K562 (cell line): ENCODE data around the gene INPP5E. TPM values are rescaled to one million over a fixed set of nuclear protein-coding genes. Genes with fewer than 3 reads are reported as not detected.

Experiments
- NCOA6 ChIP-seq: fragments of 450-650 bp; IDR thresholded peaks from 2 replicates; pipeline ENCODE4 v1.6.1; 2017; ENCODE audit warnings: mild to moderate bottlenecking
- NFIC ChIP-seq: fragments of 450-650 bp; IDR thresholded peaks from 2 replicates; pipeline ENCODE4 v1.6.1; 2017; ENCODE audit warnings: mild to moderate bottlenecking, inconsistent platforms
- ZNF12 ChIP-seq: sonication (generic); formaldehyde crosslinking; IDR thresholded peaks from 2 replicates; pipeline ENCODE4 v1.4.0; 2020; ENCODE audit warnings: mild to moderate bottlenecking, missing genetic modification reagents
- ZNF384 ChIP-seq: IDR thresholded peaks from 2 replicates; pipeline ENCODE4 v1.6.1; 2012; ENCODE audit warnings: low read depth, low read length, improper control_type of control experiment
- polyA plus RNA-seq, 8 experiments: library from polyadenylated mRNA; depleted of rRNA in 4 of 8; stranded (reverse) in 5 of 8; unstranded in 3 of 8; fragments of >200 nt; fragmentation: Nextera tagmentation in 2 of 8; fragmentation: Illumina TruSeq in 1 of 8; extraction: Ambion mirVana in 2 of 8; extraction: Trizol in 1 of 8; gene quantifications; 2 replicates each; pipeline versions ENCODE4 v1.2.1 to v1.2.3, GENCODE V29; 2011 to 2014; ENCODE audit warnings: inconsistent platforms in 1 of 8, missing spikeins in 1 of 8
- total RNA-seq, 7 experiments: library from RNA; depleted of rRNA in 6 of 7; stranded (reverse); fragments of >200 nt in 6 of 7; fragmentation: Illumina TruSeq in 2 of 7; extraction: Trizol in 2 of 7; gene quantifications; 2 replicates each; pipeline versions ENCODE4 v1.2.1 to v1.2.3, GENCODE V29; 2011 to 2021; ENCODE audit warnings: low replicate concordance in 1 of 7
- TF ChIP-seq, protein P1 (sequence below): fragments of 450-650 bp; IDR thresholded peaks from one replicate; pipeline ENCODE4 v1.6.1; 2018; ENCODE audit warnings: mild to moderate bottlenecking, moderate library complexity; ENCODE audit not compliant: partially characterized antibody
- TF ChIP-seq, protein P2 (sequence below): fragments of 250-450 bp; sonication (Bioruptor Pico); IDR thresholded peaks from 2 replicates; pipeline ENCODE4 v1.8.0; 2022; ENCODE audit warnings: moderate library complexity, mild to moderate bottlenecking, inconsistent platforms

INPP5E gene
- total and polyA plus RNA-seq, 9 of the 15 experiments (the other 6 are each of a cell fraction or from before 2014, with no cell fraction given) = 0.38 to 17.4 (median 4.9) TPM

DNA sequence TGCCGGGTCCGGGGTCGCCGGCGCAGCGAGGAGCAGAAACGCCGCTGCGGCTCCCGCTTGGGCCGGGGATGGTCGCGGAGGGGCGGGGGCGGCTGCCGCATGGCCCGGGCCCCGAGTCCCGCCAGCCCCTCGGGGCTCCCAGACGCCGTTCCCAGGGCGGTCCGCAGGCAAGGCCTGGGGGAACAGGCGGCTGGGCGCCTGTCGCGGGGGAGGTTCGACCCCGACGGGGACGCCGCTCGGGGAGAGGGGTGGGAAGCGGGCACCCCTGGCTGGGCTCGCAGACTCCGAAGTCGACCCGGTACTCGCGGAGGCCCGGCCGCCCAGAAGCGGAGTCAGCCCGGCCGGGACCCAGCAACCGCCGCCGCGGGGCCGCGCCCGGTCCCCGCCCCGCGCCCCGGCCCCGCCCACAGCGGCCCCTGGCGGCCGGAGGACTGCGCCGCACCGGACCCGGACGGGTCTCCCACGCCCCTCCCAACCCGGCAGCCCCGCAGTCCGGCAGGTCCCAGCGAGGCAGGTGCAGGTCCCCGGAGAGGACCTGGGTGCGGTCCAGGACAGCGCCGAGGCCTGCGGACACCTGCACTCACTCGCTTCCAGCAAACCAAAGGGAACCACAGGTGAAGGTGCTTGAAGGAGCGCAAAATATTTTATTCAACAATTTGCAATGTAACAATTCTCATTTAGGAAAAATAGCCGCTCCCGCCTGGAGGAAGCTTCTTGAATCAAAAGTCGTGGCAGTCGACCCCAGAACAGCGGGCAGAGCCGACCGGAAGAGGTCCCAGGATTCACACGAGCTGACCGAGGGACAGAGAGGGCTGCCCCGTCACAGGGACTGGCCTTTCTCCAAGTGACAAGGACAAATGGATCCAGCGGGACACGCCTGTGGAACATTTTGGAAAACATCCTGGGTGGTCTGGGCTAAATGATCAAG lies at the start of gene INPP5E (continued):
- TF ChIP-seq, protein P1, sequence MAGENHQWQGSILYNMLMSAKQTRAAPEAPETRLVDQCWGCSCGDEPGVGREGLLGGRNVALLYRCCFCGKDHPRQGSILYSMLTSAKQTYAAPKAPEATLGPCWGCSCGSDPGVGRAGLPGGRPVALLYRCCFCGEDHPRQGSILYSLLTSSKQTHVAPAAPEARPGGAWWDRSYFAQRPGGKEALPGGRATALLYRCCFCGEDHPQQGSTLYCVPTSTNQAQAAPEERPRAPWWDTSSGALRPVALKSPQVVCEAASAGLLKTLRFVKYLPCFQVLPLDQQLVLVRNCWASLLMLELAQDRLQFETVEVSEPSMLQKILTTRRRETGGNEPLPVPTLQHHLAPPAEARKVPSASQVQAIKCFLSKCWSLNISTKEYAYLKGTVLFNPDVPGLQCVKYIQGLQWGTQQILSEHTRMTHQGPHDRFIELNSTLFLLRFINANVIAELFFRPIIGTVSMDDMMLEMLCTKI = no peak
- TF ChIP-seq ZNF12 (no peak), NCOA6 (peak; percentile 33; the same call in 1 of the 2 replicates), ZNF384 (no peak), NFIC (no peak)
- TF ChIP-seq, protein P2, sequence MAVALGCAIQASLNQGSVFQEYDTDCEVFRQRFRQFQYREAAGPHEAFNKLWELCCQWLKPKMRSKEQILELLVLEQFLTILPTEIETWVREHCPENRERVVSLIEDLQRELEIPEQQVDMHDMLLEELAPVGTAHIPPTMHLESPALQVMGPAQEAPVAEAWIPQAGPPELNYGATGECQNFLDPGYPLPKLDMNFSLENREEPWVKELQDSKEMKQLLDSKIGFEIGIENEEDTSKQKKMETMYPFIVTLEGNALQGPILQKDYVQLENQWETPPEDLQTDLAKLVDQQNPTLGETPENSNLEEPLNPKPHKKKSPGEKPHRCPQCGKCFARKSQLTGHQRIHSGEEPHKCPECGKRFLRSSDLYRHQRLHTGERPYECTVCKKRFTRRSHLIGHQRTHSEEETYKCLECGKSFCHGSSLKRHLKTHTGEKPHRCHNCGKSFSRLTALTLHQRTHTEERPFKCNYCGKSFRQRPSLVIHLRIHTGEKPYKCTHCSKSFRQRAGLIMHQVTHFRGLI (CRISPR knock-in tag) = no peak
